Adrenal gland (tissue), 12 donors: ENCODE data around the gene TJP2. TPM values are rescaled to one million over a fixed set of nuclear protein-coding genes. Genes with fewer than 3 reads are reported as not detected.

Source experiments
- DNase-seq, 7 donors: peaks; one replicate each; pipeline ENCODE4 v3.0.0-alpha.2; 2019 to 2020
- H3K27ac ChIP-seq, 5 donors: fragments of 200-600 bp; sonication (generic) in 4 of 5; 1 replicate in 3 of 5; 2 replicates in 2 of 5; pipeline versions ENCODE4 v1.5.1 to v1.8.0; 2016 to 2020; ENCODE audit warnings: mild to moderate bottlenecking in 1 of 5
- H3K27me3 ChIP-seq: fragments of 200-600 bp; 2 replicates; pipeline ENCODE4 v1.8.0; 2021
- H3K36me3 ChIP-seq, 2 donors: fragments of 200-600 bp; replicated peaks in 1 of 2; 1 replicate in 1 of 2; 2 replicates in 1 of 2; pipeline versions ENCODE4 v1.5.1 to v1.8.0; 2018 to 2022
- H3K4me1 ChIP-seq, 2 donors: fragments of 200-600 bp; replicated peaks in 1 of 2; 1 replicate in 1 of 2; 2 replicates in 1 of 2; pipeline versions ENCODE4 v1.5.1 to v1.8.0; 2018 to 2021
- H3K4me3 ChIP-seq, 4 donors: fragments of 200-600 bp; sonication (generic) in 3 of 4; one replicate each; pipeline ENCODE4 v1.5.1; 2016 to 2018
- H3K9me3 ChIP-seq, 3 donors: fragments of 200-600 bp; sonication (generic) in 1 of 3; replicated peaks in 1 of 3; 1 replicate in 2 of 3; 2 replicates in 1 of 3; pipeline versions ENCODE4 v1.5.1 to v1.8.0; 2016 to 2021
- POLR2A ChIP-seq, 2 donors: fragments of 450-650 bp; IDR thresholded peaks; one replicate each; pipeline ENCODE4 v1.6.1; 2017; ENCODE audit warnings: antibody characterized with exemption in 2 of 2, mild to moderate bottlenecking in 2 of 2, moderate library complexity in 1 of 2
- WGBS, 4 donors: extraction: QIAGEN DNeasy Blood & Tissue Kit in 2 of 4; methylation state at CpG; one replicate each; pipeline versions ENCODE4 v1.1.5 to v1.1.7; 2013 to 2017; 5-methylcytosine and 5-hydroxymethylcytosine counted together
- intact Hi-C, 2 donors: fragments of 100-400 bp; cut with DNase I; formaldehyde crosslinking; loops; one replicate each; pipeline versions ENCODE4 v1.14.1 to v1.15.0; 2022 to 2023
- polyA plus RNA-seq, 3 donors: library from polyadenylated mRNA; stranded (reverse); fragments of 200-250 nt in 2 of 3; fragments of 350-450 nt in 1 of 3; fragmentation: Illumina TruSeq in 1 of 3; extraction: RNeasy Lipid Tissue Mini Kit (QIAGEN cat#74804) in 1 of 3; gene quantifications; one replicate each; pipeline ENCODE4 v1.2.3, GENCODE V29; 2013 to 2014
- total RNA-seq, 9 donors: library from RNA; depleted of rRNA in 4 of 9; stranded (reverse); fragments of >200 nt in 4 of 9; fragments of 120-200 nt in 1 of 9; fragmentation: NEBNext Ultra II Directional in 1 of 9; extraction: Animal tissue kit (Norgen Biotek cat#: 25700) in 1 of 9; gene quantifications; one replicate each; pipeline versions ENCODE4 v1.1.0 to v1.2.4, GENCODE V29; 2013 to 2023
- TF ChIP-seq, protein P1 (sequence below), 6 experiments: fragments of 450-650 bp in 4 of 6; fragments of 200-600 bp in 2 of 6; sonication (generic) in 1 of 6; IDR thresholded peaks; 1 replicate in 5 of 6; 2 replicates in 1 of 6; pipeline versions ENCODE4 v1.5.1 to v1.8.0; 2016 to 2021; ENCODE audit warnings: antibody characterized with exemption in 6 of 6, mild to moderate bottlenecking in 2 of 6, moderate library complexity in 1 of 6
- donor health status: healthy with polysubstance abuse.
- donor health status: Bipolar disorder and iron deficiency.
- donor health status: DM: yes; HTN: yes; CAD: no.
- donor health status: DM: no; HTN: no; CAD: no.
- donor health status: DM: no; HTN: no; CAD: no.
- donor health status: DM: yes; HTN: yes; CAD: no.

TJP2 gene
- total and polyA plus RNA-seq, 12 donors = 14.5 to 108 (median 30.2) TPM

DNA sequence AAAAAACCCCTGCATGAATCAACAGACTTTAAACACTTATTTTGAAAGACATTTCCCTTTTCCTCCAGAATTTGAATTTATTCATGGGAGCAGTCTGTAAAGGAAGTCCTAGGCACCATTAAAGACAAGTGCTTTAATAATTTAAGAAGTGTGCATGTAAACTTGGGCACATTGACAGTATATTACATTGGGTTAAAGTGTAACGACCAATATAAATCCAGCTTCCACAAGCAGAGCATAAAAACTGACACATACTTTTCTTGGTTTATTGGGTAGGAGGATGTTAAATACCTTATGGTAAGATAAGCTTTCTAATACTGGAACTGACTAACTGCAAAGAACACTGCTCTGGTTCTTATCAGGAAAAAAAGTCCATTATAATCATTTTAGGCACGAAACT, 149.8 kb downstream of the TJP2 start:
- no peak for TF ChIP-seq POLR2A (IDR thresholded peaks at IDR 0.05)
- TF ChIP-seq, protein P1, sequence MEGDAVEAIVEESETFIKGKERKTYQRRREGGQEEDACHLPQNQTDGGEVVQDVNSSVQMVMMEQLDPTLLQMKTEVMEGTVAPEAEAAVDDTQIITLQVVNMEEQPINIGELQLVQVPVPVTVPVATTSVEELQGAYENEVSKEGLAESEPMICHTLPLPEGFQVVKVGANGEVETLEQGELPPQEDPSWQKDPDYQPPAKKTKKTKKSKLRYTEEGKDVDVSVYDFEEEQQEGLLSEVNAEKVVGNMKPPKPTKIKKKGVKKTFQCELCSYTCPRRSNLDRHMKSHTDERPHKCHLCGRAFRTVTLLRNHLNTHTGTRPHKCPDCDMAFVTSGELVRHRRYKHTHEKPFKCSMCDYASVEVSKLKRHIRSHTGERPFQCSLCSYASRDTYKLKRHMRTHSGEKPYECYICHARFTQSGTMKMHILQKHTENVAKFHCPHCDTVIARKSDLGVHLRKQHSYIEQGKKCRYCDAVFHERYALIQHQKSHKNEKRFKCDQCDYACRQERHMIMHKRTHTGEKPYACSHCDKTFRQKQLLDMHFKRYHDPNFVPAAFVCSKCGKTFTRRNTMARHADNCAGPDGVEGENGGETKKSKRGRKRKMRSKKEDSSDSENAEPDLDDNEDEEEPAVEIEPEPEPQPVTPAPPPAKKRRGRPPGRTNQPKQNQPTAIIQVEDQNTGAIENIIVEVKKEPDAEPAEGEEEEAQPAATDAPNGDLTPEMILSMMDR (IDR thresholded peaks at IDR 0.05) = no peak
- H3K27ac ChIP-seq = no peak overlapping the region
- no peaks in the 10 kb centered on the region for H3K36me3 ChIP-seq
- no peak overlapping the region for H3K4me3 ChIP-seq
- peaks cover 0 to 8% of the 10 kb centered on the region in 2 donors for H3K4me1 ChIP-seq
- peaks cover 4% of the 10 kb centered on the region for H3K27me3 ChIP-seq
- 64 to 82% (median 69%) methylated on average over 2 of the region's 2 CpGs for WGBS, 4 donors
- intact Hi-C loops = no loop called here
- no peaks in the 10 kb centered on the region for H3K9me3 ChIP-seq
- DNase-seq = no peak

Other genes with a start within 250 kb of the TJP2 start
- gene PRKACG, start 160.2 kb upstream of the TJP2 start, total RNA-seq = not detected
- gene PRKACG, start 160.2 kb upstream of the TJP2 start, polyA plus RNA-seq = not detected
- 10 to 100 TPM; 12.8 to 36.0 (median 25.1) TPM for gene FXN, start 138.5 kb upstream of the TJP2 start, total RNA-seq
- 10 to 100 TPM; 10.3 to 38.7 (median 11.7) TPM for gene FXN, start 138.5 kb upstream of the TJP2 start, polyA plus RNA-seq
- gene ENTREP1, start 150.9 kb downstream of the TJP2 start, total RNA-seq = 10 to 100 TPM in 2 of 9 donors, 1 to 10 TPM in 7; 2.5 to 11.0 (median 5.8) TPM
- 10 to 100 TPM in 2 of 3 donors, 1 to 10 TPM in 1; 4.1 to 13.7 (median 13.3) TPM for gene ENTREP1, start 150.9 kb downstream of the TJP2 start, polyA plus RNA-seq